ENCODE measurements around the gene MRPL1. TPM values are rescaled to one million over a fixed set of nuclear protein-coding genes. Genes with fewer than 3 reads are reported as not detected.

The MRPL1 gene
- total and polyA plus RNA-seq, 9 of the 15 experiments (the other 6 are each of a cell fraction or from before 2014, with no cell fraction given) = 38.4 to 75.7 (median 63.7) TPM

DNA sequence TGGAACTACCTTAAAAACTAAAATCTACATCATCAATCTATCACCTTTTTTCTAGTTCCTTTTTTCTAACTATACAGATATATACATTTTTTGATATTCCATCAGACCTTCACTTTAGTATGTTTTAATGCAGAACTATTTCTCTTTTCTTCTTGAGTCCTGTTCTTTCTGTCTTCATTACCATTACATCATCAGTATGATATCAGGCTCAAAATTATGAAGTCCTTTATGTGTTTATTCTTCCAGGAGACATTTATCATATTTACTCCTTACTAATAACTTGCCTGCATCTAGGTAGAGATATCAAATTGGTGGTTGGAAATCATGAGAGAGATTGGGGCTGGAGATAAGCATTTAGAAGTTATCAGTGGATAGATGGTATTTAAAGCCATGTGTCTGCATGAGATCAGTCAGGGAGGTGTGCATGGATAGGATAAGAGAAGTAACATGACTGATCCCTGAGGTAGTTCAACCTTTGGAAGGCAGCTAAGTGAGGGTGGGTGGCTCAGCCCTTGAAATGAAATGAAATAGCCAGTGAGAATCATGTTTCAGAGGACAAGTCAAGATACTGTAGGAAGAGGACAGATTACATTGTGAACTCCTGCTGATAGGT is 43.1 kb downstream of the MRPL1 start (continued):
- TF ChIP-seq, protein P1, sequence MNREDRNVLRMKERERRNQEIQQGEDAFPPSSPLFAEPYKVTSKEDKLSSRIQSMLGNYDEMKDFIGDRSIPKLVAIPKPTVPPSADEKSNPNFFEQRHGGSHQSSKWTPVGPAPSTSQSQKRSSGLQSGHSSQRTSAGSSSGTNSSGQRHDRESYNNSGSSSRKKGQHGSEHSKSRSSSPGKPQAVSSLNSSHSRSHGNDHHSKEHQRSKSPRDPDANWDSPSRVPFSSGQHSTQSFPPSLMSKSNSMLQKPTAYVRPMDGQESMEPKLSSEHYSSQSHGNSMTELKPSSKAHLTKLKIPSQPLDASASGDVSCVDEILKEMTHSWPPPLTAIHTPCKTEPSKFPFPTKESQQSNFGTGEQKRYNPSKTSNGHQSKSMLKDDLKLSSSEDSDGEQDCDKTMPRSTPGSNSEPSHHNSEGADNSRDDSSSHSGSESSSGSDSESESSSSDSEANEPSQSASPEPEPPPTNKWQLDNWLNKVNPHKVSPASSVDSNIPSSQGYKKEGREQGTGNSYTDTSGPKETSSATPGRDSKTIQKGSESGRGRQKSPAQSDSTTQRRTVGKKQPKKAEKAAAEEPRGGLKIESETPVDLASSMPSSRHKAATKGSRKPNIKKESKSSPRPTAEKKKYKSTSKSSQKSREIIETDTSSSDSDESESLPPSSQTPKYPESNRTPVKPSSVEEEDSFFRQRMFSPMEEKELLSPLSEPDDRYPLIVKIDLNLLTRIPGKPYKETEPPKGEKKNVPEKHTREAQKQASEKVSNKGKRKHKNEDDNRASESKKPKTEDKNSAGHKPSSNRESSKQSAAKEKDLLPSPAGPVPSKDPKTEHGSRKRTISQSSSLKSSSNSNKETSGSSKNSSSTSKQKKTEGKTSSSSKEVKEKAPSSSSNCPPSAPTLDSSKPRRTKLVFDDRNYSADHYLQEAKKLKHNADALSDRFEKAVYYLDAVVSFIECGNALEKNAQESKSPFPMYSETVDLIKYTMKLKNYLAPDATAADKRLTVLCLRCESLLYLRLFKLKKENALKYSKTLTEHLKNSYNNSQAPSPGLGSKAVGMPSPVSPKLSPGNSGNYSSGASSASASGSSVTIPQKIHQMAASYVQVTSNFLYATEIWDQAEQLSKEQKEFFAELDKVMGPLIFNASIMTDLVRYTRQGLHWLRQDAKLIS (CRISPR knock-in tag; IDR thresholded peaks at IDR 0.05) = no peak
- TF ChIP-seq ZNF431 (CRISPR knock-in tag; IDR thresholded peaks at IDR 0.05) (no peak), POLR2H (tag; IDR thresholded peaks at IDR 0.05; ENCODE audit: low read depth) (0 out of 2 replicates have a peak, but pooled peaks have one; percentile 14), CREB1 (IDR thresholded peaks at IDR 0.05) (0 out of 2 replicates have a peak, but pooled peaks have one; percentile 22), CREB1 (CRISPR knock-in tag; IDR thresholded peaks at IDR 0.05) (no peak), ZNF696 (CRISPR knock-in tag; conservative IDR thresholded peaks at IDR 0.05) (no peak), MED1 (CRISPR knock-in tag; IDR thresholded peaks at IDR 0.05; ENCODE audit: borderline replicate concordance) (no peak)
- TF ChIP-seq, protein P2, sequence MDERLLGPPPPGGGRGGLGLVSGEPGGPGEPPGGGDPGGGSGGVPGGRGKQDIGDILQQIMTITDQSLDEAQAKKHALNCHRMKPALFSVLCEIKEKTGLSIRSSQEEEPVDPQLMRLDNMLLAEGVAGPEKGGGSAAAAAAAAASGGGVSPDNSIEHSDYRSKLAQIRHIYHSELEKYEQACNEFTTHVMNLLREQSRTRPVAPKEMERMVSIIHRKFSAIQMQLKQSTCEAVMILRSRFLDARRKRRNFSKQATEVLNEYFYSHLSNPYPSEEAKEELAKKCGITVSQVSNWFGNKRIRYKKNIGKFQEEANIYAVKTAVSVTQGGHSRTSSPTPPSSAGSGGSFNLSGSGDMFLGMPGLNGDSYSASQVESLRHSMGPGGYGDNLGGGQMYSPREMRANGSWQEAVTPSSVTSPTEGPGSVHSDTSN (CRISPR knock-in tag; IDR thresholded peaks at IDR 0.05; ENCODE audit: low read depth) = no peak
- TF ChIP-seq, protein P2 (tag; conservative IDR thresholded peaks at IDR 0.05; ENCODE audit: low read depth) = no peak
- TF ChIP-seq, protein P3, sequence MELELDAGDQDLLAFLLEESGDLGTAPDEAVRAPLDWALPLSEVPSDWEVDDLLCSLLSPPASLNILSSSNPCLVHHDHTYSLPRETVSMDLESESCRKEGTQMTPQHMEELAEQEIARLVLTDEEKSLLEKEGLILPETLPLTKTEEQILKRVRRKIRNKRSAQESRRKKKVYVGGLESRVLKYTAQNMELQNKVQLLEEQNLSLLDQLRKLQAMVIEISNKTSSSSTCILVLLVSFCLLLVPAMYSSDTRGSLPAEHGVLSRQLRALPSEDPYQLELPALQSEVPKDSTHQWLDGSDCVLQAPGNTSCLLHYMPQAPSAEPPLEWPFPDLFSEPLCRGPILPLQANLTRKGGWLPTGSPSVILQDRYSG (tag; conservative IDR thresholded peaks at IDR 0.05; ENCODE audit: low read depth) = no peak
- TF ChIP-seq, protein P4, sequence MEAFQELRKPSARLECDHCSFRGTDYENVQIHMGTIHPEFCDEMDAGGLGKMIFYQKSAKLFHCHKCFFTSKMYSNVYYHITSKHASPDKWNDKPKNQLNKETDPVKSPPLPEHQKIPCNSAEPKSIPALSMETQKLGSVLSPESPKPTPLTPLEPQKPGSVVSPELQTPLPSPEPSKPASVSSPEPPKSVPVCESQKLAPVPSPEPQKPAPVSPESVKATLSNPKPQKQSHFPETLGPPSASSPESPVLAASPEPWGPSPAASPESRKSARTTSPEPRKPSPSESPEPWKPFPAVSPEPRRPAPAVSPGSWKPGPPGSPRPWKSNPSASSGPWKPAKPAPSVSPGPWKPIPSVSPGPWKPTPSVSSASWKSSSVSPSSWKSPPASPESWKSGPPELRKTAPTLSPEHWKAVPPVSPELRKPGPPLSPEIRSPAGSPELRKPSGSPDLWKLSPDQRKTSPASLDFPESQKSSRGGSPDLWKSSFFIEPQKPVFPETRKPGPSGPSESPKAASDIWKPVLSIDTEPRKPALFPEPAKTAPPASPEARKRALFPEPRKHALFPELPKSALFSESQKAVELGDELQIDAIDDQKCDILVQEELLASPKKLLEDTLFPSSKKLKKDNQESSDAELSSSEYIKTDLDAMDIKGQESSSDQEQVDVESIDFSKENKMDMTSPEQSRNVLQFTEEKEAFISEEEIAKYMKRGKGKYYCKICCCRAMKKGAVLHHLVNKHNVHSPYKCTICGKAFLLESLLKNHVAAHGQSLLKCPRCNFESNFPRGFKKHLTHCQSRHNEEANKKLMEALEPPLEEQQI (IDR thresholded peaks at IDR 0.05) = peak; percentile 60; the same call in 1 of the 2 replicates
- TF ChIP-seq, protein P5, sequence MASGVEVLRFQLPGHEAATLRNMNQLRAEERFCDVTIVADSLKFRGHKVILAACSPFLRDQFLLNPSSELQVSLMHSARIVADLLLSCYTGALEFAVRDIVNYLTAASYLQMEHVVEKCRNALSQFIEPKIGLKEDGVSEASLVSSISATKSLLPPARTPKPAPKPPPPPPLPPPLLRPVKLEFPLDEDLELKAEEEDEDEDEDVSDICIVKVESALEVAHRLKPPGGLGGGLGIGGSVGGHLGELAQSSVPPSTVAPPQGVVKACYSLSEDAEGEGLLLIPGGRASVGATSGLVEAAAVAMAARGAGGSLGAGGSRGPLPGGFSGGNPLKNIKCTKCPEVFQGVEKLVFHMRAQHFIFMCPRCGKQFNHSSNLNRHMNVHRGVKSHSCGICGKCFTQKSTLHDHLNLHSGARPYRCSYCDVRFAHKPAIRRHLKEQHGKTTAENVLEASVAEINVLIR (CRISPR knock-in tag; IDR thresholded peaks at IDR 0.05) = no peak
- TF ChIP-seq, protein P6, sequence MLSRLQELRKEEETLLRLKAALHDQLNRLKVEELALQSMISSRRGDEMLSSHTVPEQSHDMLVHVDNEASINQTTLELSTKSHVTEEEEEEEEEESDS (CRISPR knock-in tag; IDR thresholded peaks at IDR 0.05) = no peak

Measured in K562 (cell line).